Ascending aorta (tissue), 2 donors: ENCODE data around the gene CTTNBP2NL. TPM values are rescaled to one million over a fixed set of nuclear protein-coding genes. Genes with fewer than 3 reads are reported as not detected.

Experiments used
- DNase-seq, 2 donors: peaks; one replicate each; pipeline ENCODE4 v3.0.0-alpha.2; 2019; ENCODE audit warnings: low spot score in 2 of 2
- H3K27ac ChIP-seq, 2 donors: fragments of 200-600 bp; sonication (generic); one replicate each; pipeline ENCODE4 v1.5.1; 2016 to 2017; ENCODE audit warnings: mild to moderate bottlenecking in 1 of 2
- H3K27me3 ChIP-seq: fragments of 200-600 bp; sonication (generic); one replicate; pipeline ENCODE4 v1.5.1; 2017
- H3K36me3 ChIP-seq, 2 donors: fragments of 200-600 bp; sonication (generic); one replicate each; pipeline ENCODE4 v1.5.1; 2016
- H3K4me1 ChIP-seq, 2 donors: fragments of 200-600 bp; sonication (generic); one replicate each; pipeline ENCODE4 v1.5.1; 2016 to 2017; ENCODE audit warnings: mild to moderate bottlenecking in 1 of 2
- H3K4me3 ChIP-seq, 2 donors: fragments of 200-600 bp; sonication (generic); one replicate each; pipeline ENCODE4 v1.5.1; 2016 to 2017; ENCODE audit warnings: mild to moderate bottlenecking in 1 of 2
- H3K9me3 ChIP-seq, 2 donors: fragments of 200-600 bp; sonication (generic); one replicate each; pipeline ENCODE4 v1.5.1; 2016
- CTCF ChIP-seq, 3 experiments: fragments of 200-600 bp in 2 of 3; fragments of 450-650 bp in 1 of 3; sonication (generic) in 2 of 3; IDR thresholded peaks; one replicate each; pipeline ENCODE4 v1.5.1; 2016 to 2019; ENCODE audit warnings: antibody characterized with exemption in 3 of 3, mild to moderate bottlenecking in 1 of 3, moderate library complexity in 1 of 3
- intact Hi-C: fragments of 100-400 bp; cut with DNase I; formaldehyde crosslinking; loops from one replicate; pipeline ENCODE4 v1.15.1; 2023
- total RNA-seq: library from RNA; depleted of rRNA; stranded (reverse); fragments of >200 nt; gene quantifications from one replicate; pipeline ENCODE4 v1.1.0, GENCODE V29; 2016

Gene CTTNBP2NL
- 13.0 TPM for total RNA-seq

GRCh38 chr1:112395821-112396652, at the start of gene CTTNBP2NL:
Gene CTTNBP2NL (plus strand): TSS chr1:112396214. CDS start chr1:112416166, 19,952 bp downstream.
- H3K9me3 ChIP-seq, result no peaks in the 10 kb centered on the region
- no peaks in the 10 kb centered on the region for H3K27me3 ChIP-seq
- intact Hi-C loops, result no loop called here
- peaks cover 8 to 51% of the 10 kb centered on the region in 2 donors for H3K4me1 ChIP-seq
- peak within 1 kb of the TSS; percentile 92 to 98 for H3K27ac ChIP-seq
- peak within 1 kb of the TSS; percentile 70 to 97 for H3K4me3 ChIP-seq
- H3K36me3 ChIP-seq, result no peaks in the 10 kb centered on the region
- no peak for TF ChIP-seq CTCF (IDR thresholded peaks at IDR 0.05)
- DNase-seq, result peak; percentile 91 to 99

GRCh38 chr1:112346801-112347350, 49.1 kb upstream of the CTTNBP2NL start:
- TF ChIP-seq CTCF (IDR thresholded peaks at IDR 0.05), result no peak
- H3K4me3 ChIP-seq, result no peak overlapping the region
- peaks cover 0 to 4% of the 10 kb centered on the region in 2 donors for H3K9me3 ChIP-seq
- intact Hi-C loops, result no loop called here
- H3K4me1 ChIP-seq, result no peaks in the 10 kb centered on the region
- H3K27ac ChIP-seq, result no peak overlapping the region
- DNase-seq, result no peak
- no peaks in the 10 kb centered on the region for H3K36me3 ChIP-seq
- H3K27me3 ChIP-seq, result no peaks in the 10 kb centered on the region

- Histone ChIP-seq H3K4me3 (no peak overlapping the region), H3K36me3 (no peaks in the 10 kb centered on the region), H3K27ac (no peak overlapping the region), H3K9me3 (no peaks in the 10 kb centered on the region), H3K4me1 (peaks cover 0 to 6% of the 10 kb centered on the region in 2 donors), H3K27me3 (no peaks in the 10 kb centered on the region)
- TF ChIP-seq CTCF (IDR thresholded peaks at IDR 0.05), result no peak
- DNase-seq, result no peak
- intact Hi-C loops, result no loop called here
Measured at GRCh38 chr1:112356765-112357164, 39.2 kb upstream of the CTTNBP2NL start.

GRCh38 chr1:112357467-112357866, 38.5 kb upstream of the CTTNBP2NL start:
- no peaks in the 10 kb centered on the region for H3K36me3 ChIP-seq
- no peaks in the 10 kb centered on the region for H3K27me3 ChIP-seq
- TF ChIP-seq CTCF (IDR thresholded peaks at IDR 0.05), result no peak
- no peaks in the 10 kb centered on the region for H3K9me3 ChIP-seq
- intact Hi-C loops, result no loop called here
- no peak overlapping the region for H3K27ac ChIP-seq
- no peak overlapping the region for H3K4me3 ChIP-seq
- peaks cover 0 to 6% of the 10 kb centered on the region in 2 donors for H3K4me1 ChIP-seq
- DNase-seq, result no peak

GRCh38 chr1:112358061-112358770, 37.8 kb upstream of the CTTNBP2NL start:
- H3K27ac ChIP-seq, result no peak overlapping the region
- peaks cover 0 to 6% of the 10 kb centered on the region in 2 donors for H3K4me1 ChIP-seq

More at GRCh38 chr1:112358061-112358770, 37.8 kb upstream of the CTTNBP2NL start:
- TF ChIP-seq CTCF (IDR thresholded peaks at IDR 0.05), result no peak
- no peaks in the 10 kb centered on the region for H3K9me3 ChIP-seq
- H3K4me3 ChIP-seq, result no peak overlapping the region
- no peaks in the 10 kb centered on the region for H3K27me3 ChIP-seq
- intact Hi-C loops, result no loop called here
- no peak for DNase-seq
- H3K36me3 ChIP-seq, result no peaks in the 10 kb centered on the region
